ENCODE results near the gene B4GALT2.
A peak's percentile ranks its signal among the peaks of the same experiment; 100 is the strongest.

Gene B4GALT2

GRCh38 chr1:43969746-43970466, 9.1 kb upstream of the B4GALT2 start, which contains the start of gene DPH2:
Gene DPH2, plus strand, starts transcription at chr1:43970010. Its CDS starts 166 bp downstream, at chr1:43970176.
- DNase-seq (ENCODE audit: low read depth): peak; percentile 91

- DNase-seq (ENCODE audit: low read depth): no peak
Observed at GRCh38 chr1:43970502-43970901, 8.5 kb upstream of the B4GALT2 start.

GRCh38 chr1:43970911-43971310, 8.1 kb upstream of the B4GALT2 start:
- no peak for DNase-seq (ENCODE audit: low read depth)

- no peak for DNase-seq (ENCODE audit: low read depth)
Observed at GRCh38 chr1:43971336-43971980, 7.6 kb upstream of the B4GALT2 start.

GRCh38 chr1:43973981-43974442, 5.0 kb upstream of the B4GALT2 start:
- DNase-seq (ENCODE audit: low read depth): no peak

GRCh38 chr1:43974443-43975248, 4.4 kb upstream of the B4GALT2 start, which contains the start of gene ATP6V0B:
Gene ATP6V0B, plus strand, starts transcription at chr1:43974960. Its CDS starts 81 bp downstream, at chr1:43975041.
- peak; percentile 91 for DNase-seq (ENCODE audit: low read depth)

GRCh38 chr1:43975249-43975961, 3.6 kb upstream of the B4GALT2 start:
- no peak for DNase-seq (ENCODE audit: low read depth)

GRCh38 chr1:43976045-43976444, 3.0 kb upstream of the B4GALT2 start:
- no peak for DNase-seq (ENCODE audit: low read depth)

GRCh38 chr1:43976890-43977289, 2.1 kb upstream of the B4GALT2 start:
- DNase-seq (ENCODE audit: low read depth): no peak

GRCh38 chr1:43977376-43978263, 1.4 kb upstream of the B4GALT2 start:
- no peak for DNase-seq (ENCODE audit: low read depth)

- no peak for DNase-seq (ENCODE audit: low read depth)
Observed at GRCh38 chr1:43978264-43978550, 803 bp upstream of the B4GALT2 start.

GRCh38 chr1:43979261-43979527, 184 bp downstream of the B4GALT2 start:
- DNase-seq (ENCODE audit: low read depth): no peak

- DNase-seq (ENCODE audit: low read depth): no peak
Observed at GRCh38 chr1:43979528-43980254, 681 bp downstream of the B4GALT2 start.

- no peak for DNase-seq (ENCODE audit: low read depth)
Observed at GRCh38 chr1:43980255-43981134, 1.5 kb downstream of the B4GALT2 start.

GRCh38 chr1:43981135-43981491, 2.1 kb downstream of the B4GALT2 start:
- DNase-seq (ENCODE audit: low read depth): no peak

GRCh38 chr1:43981636-43982035, 2.6 kb downstream of the B4GALT2 start:
- no peak for DNase-seq (ENCODE audit: low read depth)

- no peak for DNase-seq (ENCODE audit: low read depth)
Observed at GRCh38 chr1:43982241-43982640, 3.2 kb downstream of the B4GALT2 start.

GRCh38 chr1:43982808-43983207, 3.8 kb downstream of the B4GALT2 start:
- no peak for DNase-seq (ENCODE audit: low read depth)

GRCh38 chr1:43983253-43983899, 4.4 kb downstream of the B4GALT2 start:
- DNase-seq (ENCODE audit: low read depth): no peak
